K562 (cell line): ENCODE measurements around the gene EBI3. TPM values are rescaled to one million over a fixed set of nuclear protein-coding genes. Genes with fewer than 3 reads are reported as not detected.

ENCODE experiments used
- ATAC-seq: fragments of 200-7000 bp; cut with Tn5 transposase; 3 replicates; pipeline ENCODE4 v1.9.1; 2020; ENCODE audit warnings: moderate library complexity
- BruUV-seq: library from RNA; stranded (reverse); fragments of 400-500 nt; replicated peaks from 2 replicates; lab custom pipeline; 2021; lab: Mats Ljungman, UMichigan
- CTCF ChIA-PET: fragments of 300-600 bp; formaldehyde crosslinking; extraction: SDS; loops from one replicate; lab custom pipeline; 2021; ENCODE audit warnings: low intra/inter-chr PET ratio; lab: Yijun Ruan, JAX
- POLR2A ChIA-PET: fragments of 300-600, 350-650 bp; sonication (Branson Sonifier 250); formaldehyde crosslinking; extraction: SDS; loops from one replicate; lab custom pipeline; 2021; ENCODE audit warnings: antibody characterized with exemption, inconsistent platforms; lab: Yijun Ruan, JAX
- DNase-seq, 4 experiments: peaks; one replicate each; pipeline versions ENCODE4 v3.0.0 to v3.0.0-alpha.2; 2011 to 2018; ENCODE audit warnings: low spot score in 3 of 4, mixed read lengths in 3 of 4; ENCODE audit errors: extremely low read depth in 1 of 4
- FAIRE-seq: peaks from 2 replicates; lab custom pipeline; 2011; peaks lifted over from hg19 to GRCh38; lab: Jason Lieb, UNC
- H2AFZ ChIP-seq: 2 replicates; pipeline ENCODE4 v1.6.0; 2011; ENCODE audit warnings: low read depth, low read length, control low read depth, inconsistent platforms
- H3K27ac ChIP-seq: fragments of 200-600 bp; 3 replicates; pipeline ENCODE4 v1.8.0; 2011; ENCODE audit warnings: low read depth, mild to moderate bottlenecking, control low read depth, inconsistent platforms, low read length, moderate library complexity, mixed read lengths; ENCODE audit errors: extremely low read depth
- H3K27me3 ChIP-seq, 2 experiments: fragments of 300-600 bp in 1 of 2; 2 replicates in 1 of 2; 3 replicates in 1 of 2; pipeline versions ENCODE4 v1.6.0 to v1.8.0; 2011; ENCODE audit warnings: inconsistent platforms in 2 of 2, low read length in 2 of 2, mild to moderate bottlenecking in 1 of 2, mixed read lengths in 1 of 2, moderate library complexity in 1 of 2; ENCODE audit not compliant: control insufficient read depth in 2 of 2, insufficient read depth in 2 of 2
- H3K36me3 ChIP-seq: fragments of 300-600 bp; 3 replicates; pipeline ENCODE4 v1.8.0; 2011; ENCODE audit warnings: mild to moderate bottlenecking, low read length, inconsistent platforms; ENCODE audit not compliant: control insufficient read depth, insufficient read depth
- H3K4me1 ChIP-seq, 2 experiments: fragments of 200-600 bp in 1 of 2; replicated peaks in 1 of 2; 2 replicates in 1 of 2; 3 replicates in 1 of 2; pipeline versions ENCODE4 v1.5.1 to v1.8.0; 2011; ENCODE audit warnings: inconsistent platforms in 2 of 2, low read length in 2 of 2, mild to moderate bottlenecking in 1 of 2, mixed read lengths in 1 of 2, moderate library complexity in 1 of 2; ENCODE audit not compliant: control insufficient read depth in 2 of 2, insufficient read depth in 2 of 2
- H3K4me2 ChIP-seq: 2 replicates; pipeline ENCODE4 v1.6.1; 2011; ENCODE audit warnings: low read length, control low read depth, inconsistent platforms, mixed read lengths; ENCODE audit not compliant: insufficient read depth
- H3K4me3 ChIP-seq: fragments of 200-600 bp; sonication (generic), shearing (Covaris generic); 2 replicates; pipeline ENCODE4 v1.5.1; 2016; ENCODE audit warnings: control low read depth, inconsistent platforms
- H3K79me2 ChIP-seq: fragments of 200-600 bp; 3 replicates; pipeline ENCODE4 v1.8.0; 2011; ENCODE audit warnings: low read length, inconsistent platforms; ENCODE audit not compliant: control insufficient read depth, insufficient read depth
- H3K9ac ChIP-seq, 2 experiments: 2 replicates each; pipeline versions ENCODE4 v1.6.0 to v1.6.1; 2011; ENCODE audit warnings: low read depth in 2 of 2, low read length in 2 of 2, control low read depth in 1 of 2, inconsistent platforms in 1 of 2, mild to moderate bottlenecking in 1 of 2, mixed read lengths in 1 of 2; ENCODE audit not compliant: insufficient read depth in 1 of 2
- H3K9me1 ChIP-seq: one replicate; pipeline ENCODE4 v1.6.0; 2011; ENCODE audit warnings: inconsistent platforms, mild to moderate bottlenecking, low read length, moderate library complexity; ENCODE audit not compliant: control insufficient read depth, insufficient read depth
- H3K9me3 ChIP-seq: replicated peaks from 2 replicates; pipeline ENCODE4 v1.5.1; 2011; ENCODE audit warnings: low read depth, low read length, inconsistent platforms; ENCODE audit not compliant: control insufficient read depth, insufficient read depth
- H4K20me1 ChIP-seq: replicated peaks from 2 replicates; pipeline ENCODE4 v1.6.1; 2011; ENCODE audit warnings: low read length, inconsistent platforms, mixed read lengths; ENCODE audit not compliant: control insufficient read depth, insufficient read depth
- CTCF ChIP-seq, 3 experiments: IDR thresholded peaks in 2 of 3; conservative IDR thresholded peaks in 1 of 3; 2 replicates each; pipeline ENCODE4 v1.5.1; 2011 to 2012; ENCODE audit warnings: low read length in 3 of 3, mild to moderate bottlenecking in 3 of 3, control low read depth in 2 of 3, improper control_type of control experiment in 1 of 3, inconsistent platforms in 1 of 3, low read depth in 1 of 3, mixed read lengths in 1 of 3, moderate library complexity in 1 of 3; ENCODE audit not compliant: insufficient read depth in 2 of 3
- ZFP36 ChIP-seq: fragments of 150-350 bp; IDR thresholded peaks from 2 replicates; pipeline ENCODE4 v1.6.1; 2018; ENCODE audit warnings: low read length, low read depth; ENCODE audit not compliant: partially characterized antibody
- ZKSCAN8 ChIP-seq: fragments of 200-800 bp; sonication (Bioruptor generic); IDR thresholded peaks from 2 replicates; pipeline ENCODE4 v1.6.1; 2016; ENCODE audit warnings: missing genetic modification characterization, missing compliant biosample characterization
- WGBS: fragments of 100-300 bp; shearing (Covaris generic); methylation state at CpG from one replicate; pipeline ENCODE4 v1.1.6; 2016; ENCODE audit warnings: low coverage, mixed read lengths; ENCODE audit not compliant: insufficient coverage; ENCODE audit errors: missing lambda C conversion rate; 5-methylcytosine and 5-hydroxymethylcytosine counted together
- in situ Hi-C: fragments of 300-500 bp; cut with MboI; formaldehyde crosslinking; loops from 4 replicates; pipeline ENCODE4 v1.15.0; 2018; ENCODE audit warnings: inconsistent platforms, mixed read lengths
- intact Hi-C: fragments of 100-400 bp; cut with micrococcal nuclease; formaldehyde crosslinking; loops from 2 replicates; pipeline ENCODE4 v1.14.2; 2022
- polyA plus RNA-seq, 8 experiments: library from polyadenylated mRNA; depleted of rRNA in 4 of 8; stranded (reverse) in 5 of 8; unstranded in 3 of 8; fragments of >200 nt; fragmentation: Nextera tagmentation in 2 of 8; fragmentation: Illumina TruSeq in 1 of 8; extraction: Ambion mirVana in 2 of 8; extraction: Trizol in 1 of 8; gene quantifications; 2 replicates each; pipeline versions ENCODE4 v1.2.1 to v1.2.3, GENCODE V29; 2011 to 2014; ENCODE audit warnings: inconsistent platforms in 1 of 8, missing spikeins in 1 of 8
- total RNA-seq, 7 experiments: library from RNA; depleted of rRNA in 6 of 7; stranded (reverse); fragments of >200 nt in 6 of 7; fragmentation: Illumina TruSeq in 2 of 7; extraction: Trizol in 2 of 7; gene quantifications; 2 replicates each; pipeline versions ENCODE4 v1.2.1 to v1.2.3, GENCODE V29; 2011 to 2021; ENCODE audit warnings: low replicate concordance in 1 of 7

The EBI3 gene
- total and polyA plus RNA-seq, 9 of the 15 experiments (the other 6 are each of a cell fraction or from before 2014, with no cell fraction given), result 0.08 to 0.35 (median 0.22) TPM; not detected in 6

GRCh38 chr19:4196587-4197148 lies 32.7 kb upstream of the EBI3 start:
- intact Hi-C loops, result no loop called here
- H3K9me3 ChIP-seq, result no peaks in the 10 kb centered on the region
- no peaks in the 10 kb centered on the region for H3K36me3 ChIP-seq
- H3K27ac ChIP-seq, result no peak overlapping the region
- H3K9ac ChIP-seq, result no peak overlapping the region
- ChIA-PET POLR2A (interaction anchor here (1.0 kb wide), 1 partner anchor 241 kb away, joined by 4 read pairs; no protein-coding TSS in a partner anchor), CTCF (no interaction called here)
- in situ Hi-C loops, result no loop called here
- peaks cover 0 to 14% of the 10 kb centered on the region in 2 experiments; a peak in 2 of 5 replicates for H3K4me1 ChIP-seq
- WGBS, result 37% methylated on average over 22 of the region's 22 CpGs
- TF ChIP-seq ZKSCAN8 (peak; percentile 92), ZFP36 (no peak), CTCF (IDR thresholded peaks at IDR 0.05 in 2 of 3, conservative IDR thresholded peaks at IDR 0.05 in 1 of 3; ENCODE audit: insufficient read depth in 2 of 3, low read depth in 1 of 3, low read length in 3 of 3) (peak in 1 of 3 experiments; percentile 12; a peak in 1 of 6 replicates)
- no peak overlapping the region for H2AFZ ChIP-seq
- DNase-seq (no peak), FAIRE-seq (no peak), ATAC-seq (no peak)
- no peaks in the 10 kb centered on the region for H3K79me2 ChIP-seq
- peaks cover 8 to 30% of the 10 kb centered on the region in 2 experiments for H3K27me3 ChIP-seq
- no TSS peak for BruUV-seq
- H3K9me1 ChIP-seq, result no peaks in the 10 kb centered on the region
- H3K4me3 ChIP-seq, result no peak overlapping the region
- no peak overlapping the region for H3K4me2 ChIP-seq
- no peaks in the 10 kb centered on the region for H4K20me1 ChIP-seq
